A673 (cell line): ENCODE measurements around the gene PSTPIP1. TPM values are rescaled to one million over a fixed set of nuclear protein-coding genes. Genes with fewer than 3 reads are reported as not detected.

Experiments
- BruUV-seq: library from RNA; stranded (reverse); fragments of 400-500 nt; replicated peaks from 2 replicates; lab custom pipeline; 2021; lab: Mats Ljungman, UMichigan
- CTCF ChIA-PET: fragments of 300-600 bp; sonication (Branson Sonifier 250); formaldehyde crosslinking; loops from one replicate; lab custom pipeline; 2022; ENCODE audit warnings: antibody characterized with exemption; lab: Charles Lee
- POLR2A ChIA-PET: fragments of 300-600 bp; sonication (Branson Sonifier 250); formaldehyde crosslinking; loops from one replicate; lab custom pipeline; 2022; ENCODE audit warnings: antibody characterized with exemption; ENCODE audit not compliant: low non-redundant PET; lab: Charles Lee
- DNase-seq: peaks from one replicate; pipeline ENCODE4 v3.0.0-alpha.2; 2015; ENCODE audit warnings: low spot score
- H3K27ac ChIP-seq: fragments of 200-600 bp; sonication (generic); 2 replicates; pipeline ENCODE4 v1.5.1; 2016; ENCODE audit warnings: mixed run types, low read depth, mild to moderate bottlenecking, mixed read lengths, antibody characterized with exemption, low read length; ENCODE audit not compliant: poor library complexity, severe bottlenecking
- H3K27me3 ChIP-seq: fragments of 200-600 bp; sonication (generic); replicated peaks from 2 replicates; pipeline ENCODE4 v1.6.1; 2017; ENCODE audit warnings: mixed run types, low read depth, mild to moderate bottlenecking, mixed read lengths, antibody characterized with exemption, low read length; ENCODE audit not compliant: insufficient read depth, poor library complexity
- H3K36me3 ChIP-seq: fragments of 200-600 bp; sonication (generic); 2 replicates; pipeline ENCODE4 v1.6.1; 2016; ENCODE audit warnings: mixed run types, mild to moderate bottlenecking, mixed read lengths, antibody characterized with exemption, low read length; ENCODE audit not compliant: insufficient read depth, poor library complexity, severe bottlenecking
- H3K4me1 ChIP-seq: fragments of 200-600 bp; sonication (generic); 2 replicates; pipeline ENCODE4 v1.6.1; 2017; ENCODE audit warnings: mixed run types, mild to moderate bottlenecking, mixed read lengths, antibody characterized with exemption, low read length; ENCODE audit not compliant: insufficient read depth, poor library complexity, severe bottlenecking
- H3K4me3 ChIP-seq: fragments of 200-600 bp; sonication (generic); 2 replicates; pipeline ENCODE4 v1.5.1; 2016; ENCODE audit warnings: low read depth, mixed run types, mild to moderate bottlenecking, mixed read lengths, low read length; ENCODE audit not compliant: poor library complexity, severe bottlenecking
- H3K9me3 ChIP-seq: fragments of 200-600 bp; sonication (generic); 2 replicates; pipeline ENCODE4 v1.6.1; 2016; ENCODE audit warnings: mixed run types, low read depth, mild to moderate bottlenecking, mixed read lengths, antibody characterized with exemption, low read length; ENCODE audit not compliant: poor library complexity, severe bottlenecking
- EZH2 ChIP-seq: fragments of 200-600 bp; sonication (generic); IDR thresholded peaks from 2 replicates; pipeline ENCODE4 v1.6.1; 2017; ENCODE audit warnings: borderline replicate concordance, low read depth, mild to moderate bottlenecking, mixed read lengths, antibody characterized with exemption, low read length; ENCODE audit not compliant: poor library complexity, severe bottlenecking
- intact Hi-C: fragments of 100-400 bp; cut with micrococcal nuclease; formaldehyde crosslinking; loops from one replicate; pipeline ENCODE4 v1.10.0; 2022; ENCODE audit not compliant: unreplicated experiment
- total RNA-seq: library from RNA; stranded (reverse); gene quantifications from 2 replicates; pipeline ENCODE4 v1.2.3, GENCODE V29; 2021
- TF ChIP-seq, protein P1 (sequence below): fragments of 300-800, 200-600 bp; sonication (generic); conservative IDR thresholded peaks from 2 replicates; pipeline ENCODE4 v1.5.1; 2017; ENCODE audit warnings: low read depth, mild to moderate bottlenecking, antibody characterized with exemption, low read length, moderate library complexity, mixed read lengths

Gene PSTPIP1
- total RNA-seq, 1 experiment from 2014 or later: not detected

DNA sequence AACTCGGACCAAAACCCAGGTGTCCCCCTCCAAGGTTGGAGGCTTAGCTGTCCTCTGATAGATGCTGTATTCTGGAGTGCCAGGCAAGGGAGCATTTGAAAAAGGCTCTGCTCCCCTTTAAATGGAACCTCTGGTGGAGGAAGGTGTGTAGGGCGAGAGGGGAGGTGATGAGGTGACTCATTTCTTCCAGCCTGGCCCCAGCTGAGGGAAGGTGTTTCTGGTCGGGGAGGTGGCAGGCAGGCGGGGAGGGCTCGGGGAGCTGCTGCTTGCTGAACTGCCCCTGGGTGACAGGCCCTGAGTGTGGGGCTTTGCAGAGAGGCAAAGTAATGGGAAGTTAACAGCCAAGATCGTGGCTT lies 18.8 kb downstream of the PSTPIP1 start:
- Histone ChIP-seq H3K27ac (no peak overlapping the region), H3K4me3 (no peak overlapping the region), H3K27me3 (no peaks in the 10 kb centered on the region), H3K4me1 (no peaks in the 10 kb centered on the region), H3K36me3 (no peaks in the 10 kb centered on the region), H3K9me3 (no peaks in the 10 kb centered on the region)
- ChIA-PET CTCF (no interaction called here), POLR2A (no interaction called here)
- TF ChIP-seq, protein P1, sequence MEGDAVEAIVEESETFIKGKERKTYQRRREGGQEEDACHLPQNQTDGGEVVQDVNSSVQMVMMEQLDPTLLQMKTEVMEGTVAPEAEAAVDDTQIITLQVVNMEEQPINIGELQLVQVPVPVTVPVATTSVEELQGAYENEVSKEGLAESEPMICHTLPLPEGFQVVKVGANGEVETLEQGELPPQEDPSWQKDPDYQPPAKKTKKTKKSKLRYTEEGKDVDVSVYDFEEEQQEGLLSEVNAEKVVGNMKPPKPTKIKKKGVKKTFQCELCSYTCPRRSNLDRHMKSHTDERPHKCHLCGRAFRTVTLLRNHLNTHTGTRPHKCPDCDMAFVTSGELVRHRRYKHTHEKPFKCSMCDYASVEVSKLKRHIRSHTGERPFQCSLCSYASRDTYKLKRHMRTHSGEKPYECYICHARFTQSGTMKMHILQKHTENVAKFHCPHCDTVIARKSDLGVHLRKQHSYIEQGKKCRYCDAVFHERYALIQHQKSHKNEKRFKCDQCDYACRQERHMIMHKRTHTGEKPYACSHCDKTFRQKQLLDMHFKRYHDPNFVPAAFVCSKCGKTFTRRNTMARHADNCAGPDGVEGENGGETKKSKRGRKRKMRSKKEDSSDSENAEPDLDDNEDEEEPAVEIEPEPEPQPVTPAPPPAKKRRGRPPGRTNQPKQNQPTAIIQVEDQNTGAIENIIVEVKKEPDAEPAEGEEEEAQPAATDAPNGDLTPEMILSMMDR: no peak
- TF ChIP-seq EZH2: no peak
- no peak for DNase-seq
- intact Hi-C loops: no loop called here
- no TSS peak for BruUV-seq

DNA sequence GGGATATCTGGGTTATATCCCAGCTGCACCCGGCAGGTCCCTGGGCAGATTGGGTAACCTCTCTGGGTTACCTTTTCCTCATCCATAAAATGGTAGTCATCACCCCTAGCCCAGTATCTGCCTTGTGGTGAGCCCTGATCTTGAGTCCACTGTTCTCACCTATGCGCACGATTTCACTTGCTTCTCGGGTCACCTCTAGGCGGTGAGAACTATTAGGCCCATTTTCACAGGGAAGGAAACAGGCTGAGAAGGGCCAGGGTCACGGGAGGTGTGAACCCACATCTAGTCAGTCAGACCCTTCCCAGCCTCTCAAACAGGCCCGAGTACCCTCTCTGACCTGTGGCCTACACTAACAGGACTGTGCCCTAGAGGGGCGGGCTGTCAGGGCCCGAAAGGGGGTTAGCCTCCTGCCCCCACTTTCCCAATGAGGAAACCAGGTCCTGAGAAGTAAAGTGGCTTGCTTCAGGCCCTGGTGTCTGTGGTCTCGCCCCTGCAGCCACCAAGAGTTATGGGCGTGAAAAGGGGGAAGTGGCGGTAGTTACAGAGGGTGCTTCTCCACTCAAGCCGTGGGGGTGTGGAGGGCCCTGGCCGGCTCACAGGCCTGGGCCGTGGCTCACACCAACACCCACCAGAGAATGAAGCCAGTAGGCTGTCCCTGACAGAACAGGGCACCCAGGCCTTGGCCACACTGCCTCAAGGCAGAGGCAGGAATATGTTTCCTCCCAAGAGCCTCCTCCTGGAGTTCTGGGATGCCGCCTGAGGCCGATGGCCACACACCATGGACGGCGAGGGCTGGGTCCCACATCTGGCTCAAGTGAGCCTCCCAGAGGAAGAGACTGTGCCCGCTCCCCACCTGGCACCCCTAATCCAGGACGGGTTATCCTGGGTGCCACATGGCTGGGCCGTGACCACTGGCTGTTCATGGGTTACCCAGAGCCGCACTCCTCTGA lies 19.5 kb downstream of the PSTPIP1 start:
- CTCF ChIA-PET: no interaction called here

DNA sequence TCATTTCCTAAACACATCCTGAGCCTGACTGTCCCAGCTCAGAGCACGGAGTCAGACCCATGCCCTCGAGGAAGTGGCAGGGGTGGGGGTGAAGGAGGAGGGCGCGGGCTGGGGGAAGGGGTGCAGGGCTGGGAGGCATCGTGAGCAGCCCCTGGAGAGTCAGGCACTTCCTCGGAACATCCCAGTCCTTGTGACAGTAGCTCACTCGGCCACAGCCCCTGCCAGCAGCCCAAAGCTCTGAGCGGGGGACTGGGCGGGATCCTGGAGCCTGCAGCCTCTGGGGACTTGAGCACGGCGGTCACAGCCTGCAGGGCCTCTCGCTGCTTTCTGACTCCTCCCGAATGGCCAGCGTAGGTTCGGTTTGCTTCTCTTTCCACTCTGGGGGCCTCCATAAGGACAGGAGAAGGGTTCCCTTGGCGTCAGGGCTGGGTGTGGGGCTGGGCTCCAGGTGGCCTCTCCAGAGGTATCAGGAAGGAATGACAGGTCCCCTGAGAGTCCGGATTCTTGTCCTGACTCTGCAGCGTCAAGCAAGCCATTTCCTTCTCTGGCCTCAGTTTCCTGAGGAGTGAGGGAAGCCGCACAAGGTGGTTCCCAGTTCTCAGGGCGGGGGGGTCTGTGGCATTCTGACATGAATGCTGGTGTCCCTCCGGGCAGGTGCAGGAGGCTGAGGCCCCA lies 20.9 kb downstream of the PSTPIP1 start:
- no peak for TF ChIP-seq EZH2
- TF ChIP-seq, protein P1: no peak
- intact Hi-C loops: no loop called here
- DNase-seq: no peak
- H3K9me3 ChIP-seq: no peaks in the 10 kb centered on the region
- H3K27ac ChIP-seq: no peak overlapping the region
- POLR2A ChIA-PET: no interaction called here
- BruUV-seq: no TSS peak
- CTCF ChIA-PET: interaction anchor here (0.6 to 1.1 kb wide), 2 partner anchors 9 to 209 kb away, joined by 3 read pairs; no protein-coding TSS in a partner anchor
- no peaks in the 10 kb centered on the region for H3K36me3 ChIP-seq
- H3K4me1 ChIP-seq: no peaks in the 10 kb centered on the region
- H3K4me3 ChIP-seq: no peak overlapping the region
- H3K27me3 ChIP-seq: no peaks in the 10 kb centered on the region

More for the DNA sequence above, 19.5 kb downstream of the PSTPIP1 start:
- no peak overlapping the region for H3K4me3 ChIP-seq
- H3K27ac ChIP-seq: no peak overlapping the region
- H3K4me1 ChIP-seq: no peaks in the 10 kb centered on the region
- no peak for DNase-seq
- BruUV-seq: no TSS peak
- H3K27me3 ChIP-seq: no peaks in the 10 kb centered on the region
- intact Hi-C loops: no loop called here
- no peaks in the 10 kb centered on the region for H3K9me3 ChIP-seq
- POLR2A ChIA-PET: no interaction called here
- H3K36me3 ChIP-seq: no peaks in the 10 kb centered on the region
- TF ChIP-seq, protein P1: no peak
- no peak for TF ChIP-seq EZH2
